WERI-Rb-1 (cell line): ENCODE results near the gene NDST3.

Experiments
- DNase-seq: peaks from one replicate; pipeline ENCODE4 v3.0.0-alpha.2; 2020
- H3K27ac ChIP-seq: fragments of 250-450 bp; sonication (Bioruptor Pico); 2 replicates; pipeline ENCODE4 v1.5.1; 2020; ENCODE audit warnings: mild to moderate bottlenecking, moderate library complexity
- H3K27me3 ChIP-seq: fragments of 250-450 bp; sonication (Bioruptor Pico); 2 replicates; pipeline ENCODE4 v1.5.1; 2021; ENCODE audit warnings: mild to moderate bottlenecking, low read depth, moderate library complexity; ENCODE audit not compliant: insufficient read depth, severe bottlenecking
- H3K36me3 ChIP-seq: fragments of 250-450 bp; sonication (Bioruptor Pico); 2 replicates; pipeline ENCODE4 v1.5.1; 2020; ENCODE audit warnings: mild to moderate bottlenecking, moderate library complexity
- H3K4me3 ChIP-seq: 2 replicates; pipeline ENCODE4 v1.5.1; 2011; ENCODE audit warnings: low read depth, mild to moderate bottlenecking, control low read depth, low read length
- H3K9me3 ChIP-seq: fragments of 250-450 bp; sonication (Bioruptor Pico); 2 replicates; pipeline ENCODE4 v1.5.1; 2021; ENCODE audit warnings: mild to moderate bottlenecking, moderate library complexity; ENCODE audit not compliant: severe bottlenecking
- CTCF ChIP-seq: IDR thresholded peaks from 2 replicates; pipeline ENCODE4 v1.5.1; 2011; ENCODE audit warnings: low read depth, mild to moderate bottlenecking, control low read depth, inconsistent platforms, low read length

Gene NDST3

GRCh38 chr4:118278473-118279274 is 244.4 kb downstream of the NDST3 start:
- DNase-seq = peak; percentile 99
- Histone ChIP-seq H3K9me3 (peaks cover 2% of the 10 kb centered on the region), H3K27ac (peak overlapping the region; percentile 86), H3K27me3 (no peaks in the 10 kb centered on the region), H3K4me3 (peak overlapping the region; percentile 79), H3K36me3 (peaks cover 47% of the 10 kb centered on the region)
- no peak for TF ChIP-seq CTCF

- Histone ChIP-seq H3K36me3 (peaks cover 51% of the 10 kb centered on the region), H3K27ac (peak overlapping the region; percentile 86), H3K4me3 (peak overlapping the region; percentile 79), H3K27me3 (no peaks in the 10 kb centered on the region), H3K9me3 (peaks cover 2% of the 10 kb centered on the region)
- DNase-seq = no peak
- no peak for TF ChIP-seq CTCF
These were observed 245.0 kb downstream of the NDST3 start for GRCh38 chr4:118279328-118279727.

- no peak for TF ChIP-seq CTCF
- Histone ChIP-seq H3K27me3 (no peaks in the 10 kb centered on the region), H3K27ac (peak overlapping the region; percentile 86), H3K4me3 (peak overlapping the region; percentile 79), H3K36me3 (peaks cover 51% of the 10 kb centered on the region), H3K9me3 (peaks cover 2% of the 10 kb centered on the region)
- no peak for DNase-seq
These were observed 245.7 kb downstream of the NDST3 start for GRCh38 chr4:118279920-118280432.

- DNase-seq = peak; percentile 71
- Histone ChIP-seq H3K9me3 (peaks cover under 1% of the 10 kb centered on the region), H3K4me3 (no peak overlapping the region)
These were observed 246.4 kb downstream of the NDST3 start for GRCh38 chr4:118280501-118281218.

More at GRCh38 chr4:118280501-118281218, 246.4 kb downstream of the NDST3 start:
- Histone ChIP-seq H3K27ac (no peak overlapping the region; the same call in 1 of the 2 replicates), H3K27me3 (no peaks in the 10 kb centered on the region), H3K36me3 (peaks cover 51% of the 10 kb centered on the region)
- TF ChIP-seq CTCF = peak; percentile 73
